ENCODE measurements around the gene KLHL29.

DNA sequence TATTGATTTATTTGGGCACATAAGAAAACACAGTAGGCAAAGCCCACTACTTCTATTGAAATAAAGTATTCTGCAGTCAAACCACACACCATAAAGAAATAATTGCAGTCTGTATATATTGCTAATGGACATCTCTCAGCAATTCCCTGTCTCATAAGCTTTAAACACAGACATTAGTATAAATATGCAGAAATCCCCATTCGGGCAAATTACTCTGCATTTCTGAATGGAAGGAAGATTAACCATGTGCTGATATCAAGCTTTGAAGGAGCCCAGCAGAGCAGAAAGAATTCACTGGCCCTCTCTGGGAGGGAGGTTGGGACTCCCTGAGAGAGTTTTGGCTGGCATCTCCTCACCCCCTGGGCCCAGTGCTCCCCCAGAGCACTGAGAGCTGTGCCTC lies 272.4 kb downstream of the KLHL29 start:
- TF ChIP-seq, protein P1, sequence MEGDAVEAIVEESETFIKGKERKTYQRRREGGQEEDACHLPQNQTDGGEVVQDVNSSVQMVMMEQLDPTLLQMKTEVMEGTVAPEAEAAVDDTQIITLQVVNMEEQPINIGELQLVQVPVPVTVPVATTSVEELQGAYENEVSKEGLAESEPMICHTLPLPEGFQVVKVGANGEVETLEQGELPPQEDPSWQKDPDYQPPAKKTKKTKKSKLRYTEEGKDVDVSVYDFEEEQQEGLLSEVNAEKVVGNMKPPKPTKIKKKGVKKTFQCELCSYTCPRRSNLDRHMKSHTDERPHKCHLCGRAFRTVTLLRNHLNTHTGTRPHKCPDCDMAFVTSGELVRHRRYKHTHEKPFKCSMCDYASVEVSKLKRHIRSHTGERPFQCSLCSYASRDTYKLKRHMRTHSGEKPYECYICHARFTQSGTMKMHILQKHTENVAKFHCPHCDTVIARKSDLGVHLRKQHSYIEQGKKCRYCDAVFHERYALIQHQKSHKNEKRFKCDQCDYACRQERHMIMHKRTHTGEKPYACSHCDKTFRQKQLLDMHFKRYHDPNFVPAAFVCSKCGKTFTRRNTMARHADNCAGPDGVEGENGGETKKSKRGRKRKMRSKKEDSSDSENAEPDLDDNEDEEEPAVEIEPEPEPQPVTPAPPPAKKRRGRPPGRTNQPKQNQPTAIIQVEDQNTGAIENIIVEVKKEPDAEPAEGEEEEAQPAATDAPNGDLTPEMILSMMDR (IDR thresholded peaks at IDR 0.05), result no peak
- no peak for TF ChIP-seq POLR2A (IDR thresholded peaks at IDR 0.05)
